GM18511 (cell line): ENCODE measurements around the gene ANTXR1.
"Not testable (repeated sequence)": the region's sequence is repeated elsewhere in the genome, so short reads cannot be mapped to it uniquely, and the experiment has no call there.

ENCODE experiments used
- ATAC-seq: cut with Tn5 transposase; IDR thresholded peaks from one replicate; pipeline ENCODE4 v1.9.1; 2021; ENCODE audit warnings: mild to moderate bottlenecking, moderate library complexity; ENCODE audit not compliant: unreplicated experiment

Gene ANTXR1

DNA sequence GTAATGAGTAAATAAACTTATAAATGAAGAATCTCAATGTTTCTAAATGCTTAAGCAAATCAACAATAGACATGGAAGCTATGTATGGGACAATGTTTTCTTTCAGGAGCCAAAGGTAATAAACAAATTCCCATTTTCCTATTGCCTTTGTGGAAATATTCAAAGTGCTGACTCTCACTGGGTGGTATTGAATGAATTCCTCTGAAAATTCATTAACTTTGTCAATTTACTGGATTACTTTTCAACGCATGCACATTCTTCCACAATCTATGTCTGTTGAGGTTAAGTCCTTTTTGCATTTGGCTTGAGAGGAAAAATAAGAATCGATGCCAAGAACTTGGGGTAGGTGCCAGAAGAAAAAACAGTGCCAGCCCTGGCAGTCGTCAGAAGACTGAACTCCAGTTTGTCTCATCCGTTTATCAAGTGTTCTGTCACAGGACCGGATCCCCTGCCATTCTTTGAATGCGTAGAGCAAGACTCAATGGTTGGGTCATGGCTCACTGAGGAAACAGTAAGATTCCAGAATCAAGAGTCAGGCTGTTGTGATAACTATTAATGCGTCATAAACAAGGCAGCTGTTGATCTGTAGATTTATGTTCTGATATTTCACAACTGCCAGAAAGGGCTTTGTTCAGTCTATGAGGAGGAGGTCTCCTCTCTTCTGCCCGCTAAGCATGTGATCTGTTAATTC, 240.8 kb downstream of the ANTXR1 start:
- ATAC-seq = no peak

DNA sequence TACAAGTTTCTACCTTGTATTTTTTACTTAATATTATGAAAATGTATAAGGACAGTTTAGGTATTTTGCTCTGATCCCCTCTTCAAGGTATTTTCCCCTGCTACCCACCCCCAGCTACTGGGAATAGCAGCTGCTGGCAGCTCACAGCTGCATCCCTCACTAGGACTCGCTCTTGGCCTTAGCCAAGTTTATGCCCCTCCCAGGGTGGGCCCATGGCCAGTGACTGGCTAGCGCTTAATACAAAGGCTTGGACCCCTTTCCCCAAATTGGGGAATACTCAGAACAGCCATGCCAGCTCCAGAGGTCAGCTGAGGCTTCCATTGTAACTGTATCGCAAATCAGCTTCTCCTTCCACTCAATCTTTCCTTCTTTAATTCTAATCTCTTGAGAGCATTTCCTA, 242.8 kb downstream of the ANTXR1 start:
- no peak for ATAC-seq

DNA sequence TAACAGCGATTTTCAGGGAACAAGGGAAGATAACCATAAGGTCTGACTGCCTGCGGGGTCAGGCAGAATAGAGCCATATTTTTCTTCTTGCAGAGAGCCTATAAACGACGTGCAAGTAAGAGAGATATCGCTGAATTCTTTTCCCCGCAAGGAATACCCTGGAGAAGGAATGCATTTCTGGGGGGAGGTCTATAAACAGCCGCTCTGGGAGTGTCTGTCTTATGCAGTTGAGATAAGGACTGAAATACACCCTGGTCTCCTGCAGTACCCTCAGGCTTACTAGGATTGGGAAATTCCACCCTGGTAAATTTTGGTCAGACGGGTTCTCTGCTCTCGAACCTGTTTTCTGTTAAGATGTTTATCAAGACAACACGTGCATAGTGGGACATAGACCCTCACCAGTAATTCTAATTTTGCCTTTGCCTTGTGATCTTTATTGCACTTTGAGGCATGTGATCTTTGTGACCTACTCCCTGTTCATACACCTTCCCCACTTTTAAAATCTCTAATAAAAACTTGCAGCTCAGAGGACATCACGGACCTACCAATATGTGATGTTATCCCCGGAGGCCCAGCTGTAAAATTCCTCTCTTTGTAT, 247.1 kb downstream of the ANTXR1 start:
- ATAC-seq = not testable (repeated sequence)

DNA sequence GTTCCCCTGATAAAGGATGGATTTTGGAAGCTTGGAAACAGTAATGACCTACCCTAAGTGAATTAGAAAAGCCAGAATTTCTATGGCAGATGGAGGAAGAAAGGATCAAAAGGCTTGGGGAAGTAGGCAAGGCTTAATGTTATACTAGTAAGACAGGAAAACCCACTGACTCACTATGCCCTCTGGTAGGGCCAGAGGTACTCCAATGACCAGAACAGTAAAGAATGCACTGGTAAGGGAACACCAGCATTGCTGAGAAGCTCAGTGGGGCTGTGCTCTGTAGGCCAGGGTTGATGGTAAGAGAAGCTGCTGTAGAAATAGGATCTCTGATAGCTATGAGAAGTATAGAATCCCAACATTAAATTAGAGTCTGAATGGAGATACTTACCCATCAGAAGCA, 247.7 kb downstream of the ANTXR1 start:
- ATAC-seq = no peak

DNA sequence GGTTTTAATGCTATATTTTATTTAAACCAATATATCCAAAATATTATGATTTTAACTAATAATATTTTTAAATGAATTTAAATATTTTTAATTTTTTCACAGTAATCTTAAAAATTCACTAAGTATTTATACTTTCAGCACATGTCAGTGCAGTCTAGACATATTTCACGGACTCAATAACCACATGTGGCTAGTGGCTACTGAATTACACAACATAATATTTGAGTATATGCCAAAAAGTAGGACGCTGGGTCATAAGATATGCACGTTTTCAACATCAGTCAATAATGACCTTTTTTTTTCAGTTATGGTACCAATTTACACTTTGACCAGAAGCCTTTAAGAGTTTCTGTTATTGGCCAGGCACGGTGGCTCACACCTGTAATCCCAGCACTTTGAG, 256.4 kb downstream of the ANTXR1 start:
- ATAC-seq = no peak

DNA sequence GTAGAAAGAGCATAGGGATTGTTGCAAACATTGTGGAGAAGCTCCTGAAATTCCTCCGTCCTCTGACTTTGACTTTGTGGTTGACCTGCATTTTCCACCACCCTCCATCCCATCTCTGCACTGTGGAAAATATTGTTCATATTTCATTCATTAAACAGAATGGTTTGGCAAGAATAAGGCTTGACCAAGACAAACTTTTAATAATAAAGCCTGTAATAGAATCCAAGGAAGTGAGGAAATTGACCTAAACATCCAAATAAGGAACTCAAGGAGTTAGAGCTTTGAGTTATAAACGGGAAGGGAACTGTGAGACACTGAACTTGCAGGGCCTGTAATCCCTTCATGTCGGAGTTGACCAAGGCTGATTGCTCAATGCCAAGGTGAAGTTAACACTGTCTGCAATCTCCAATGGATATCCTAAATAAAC, 258.9 kb downstream of the ANTXR1 start:
- ATAC-seq = no peak

DNA sequence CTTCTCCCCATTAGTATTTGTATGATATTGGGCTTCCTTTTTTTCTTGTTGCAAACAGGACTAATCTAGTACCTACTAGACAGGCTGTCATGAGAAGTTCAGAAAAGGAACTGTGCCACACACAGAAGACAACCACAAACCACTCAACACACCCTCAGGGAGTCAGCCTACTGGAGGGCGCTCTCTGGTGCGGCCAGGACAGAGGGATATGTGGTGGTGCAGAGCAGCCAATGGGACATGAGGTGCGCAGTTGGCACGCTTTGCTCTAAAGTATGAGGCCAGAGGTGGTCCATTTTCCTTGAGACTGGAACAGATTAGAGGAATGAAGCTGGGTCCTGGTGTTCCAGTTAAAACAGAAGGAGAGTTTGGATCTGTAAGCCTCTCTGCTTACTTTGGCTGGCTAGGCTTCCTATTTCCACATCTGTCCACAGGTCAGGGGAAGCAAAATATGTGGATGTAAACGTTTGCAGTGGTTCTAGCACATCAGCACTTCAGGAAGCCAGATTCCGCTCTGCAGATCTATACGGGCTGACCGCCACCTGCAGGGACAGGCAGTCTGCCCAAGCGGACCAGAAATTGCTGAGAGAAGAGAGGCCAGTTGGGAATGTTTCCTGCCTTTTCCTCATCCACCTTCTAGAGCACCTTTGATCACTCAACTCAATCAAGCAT, 260.0 kb downstream of the ANTXR1 start:
- ATAC-seq = no peak

DNA sequence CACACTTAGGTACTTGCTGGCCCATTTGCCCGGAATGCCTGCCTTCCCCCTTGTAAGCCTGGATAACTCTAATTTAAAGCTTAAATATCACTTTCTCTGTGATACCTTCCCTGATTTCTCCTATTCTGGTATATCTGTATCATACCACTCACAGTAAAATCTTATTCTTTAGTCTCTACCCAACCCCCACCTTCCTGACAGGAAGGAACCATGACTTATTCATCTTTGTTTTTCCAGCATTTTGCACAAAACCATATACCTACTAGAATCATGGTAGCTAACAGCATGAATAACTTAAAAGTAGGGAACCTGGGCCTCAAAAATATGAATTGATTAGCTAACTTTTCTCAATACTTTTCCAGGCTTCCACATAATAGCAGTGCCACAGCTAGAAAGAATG, 262.5 kb downstream of the ANTXR1 start:
- no peak for ATAC-seq

DNA sequence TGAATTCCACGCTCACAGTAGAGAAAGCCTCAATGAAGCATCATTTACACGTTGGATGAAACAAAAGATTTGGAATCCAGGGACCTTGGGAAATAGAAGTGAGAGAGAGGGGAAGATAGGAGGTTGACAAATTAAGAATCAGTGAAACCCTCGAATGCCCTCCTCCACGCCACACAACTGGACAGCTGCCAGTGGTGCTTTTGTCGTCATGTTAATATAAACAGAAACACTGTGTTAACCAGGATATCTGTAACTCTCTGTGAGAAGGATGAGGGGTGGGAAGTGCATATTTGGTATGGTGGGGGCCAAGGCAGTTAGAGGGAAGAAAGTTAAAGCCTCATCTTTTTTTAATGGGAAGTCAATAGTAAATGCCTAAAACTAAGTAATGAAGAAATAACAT, 265.4 kb downstream of the ANTXR1 start:
- ATAC-seq = no peak

DNA sequence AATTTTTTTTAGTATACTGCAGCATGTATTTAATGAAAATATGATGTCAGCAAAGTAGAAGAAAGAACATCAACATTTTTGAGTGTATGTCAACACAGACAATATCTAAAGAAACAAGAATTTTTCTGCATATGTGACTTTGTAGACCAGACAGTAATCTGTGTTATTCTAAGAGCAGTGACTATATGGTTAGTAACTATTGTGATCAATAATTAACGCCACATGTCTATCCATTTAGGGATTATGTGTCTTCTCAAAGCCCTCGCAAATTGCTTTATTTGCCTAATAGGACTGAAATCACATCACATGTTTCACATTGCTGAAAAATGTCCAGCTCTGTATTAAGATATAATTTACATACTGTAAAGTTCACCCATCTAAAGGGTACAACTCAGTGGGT, 266.2 kb downstream of the ANTXR1 start:
- ATAC-seq = no peak

DNA sequence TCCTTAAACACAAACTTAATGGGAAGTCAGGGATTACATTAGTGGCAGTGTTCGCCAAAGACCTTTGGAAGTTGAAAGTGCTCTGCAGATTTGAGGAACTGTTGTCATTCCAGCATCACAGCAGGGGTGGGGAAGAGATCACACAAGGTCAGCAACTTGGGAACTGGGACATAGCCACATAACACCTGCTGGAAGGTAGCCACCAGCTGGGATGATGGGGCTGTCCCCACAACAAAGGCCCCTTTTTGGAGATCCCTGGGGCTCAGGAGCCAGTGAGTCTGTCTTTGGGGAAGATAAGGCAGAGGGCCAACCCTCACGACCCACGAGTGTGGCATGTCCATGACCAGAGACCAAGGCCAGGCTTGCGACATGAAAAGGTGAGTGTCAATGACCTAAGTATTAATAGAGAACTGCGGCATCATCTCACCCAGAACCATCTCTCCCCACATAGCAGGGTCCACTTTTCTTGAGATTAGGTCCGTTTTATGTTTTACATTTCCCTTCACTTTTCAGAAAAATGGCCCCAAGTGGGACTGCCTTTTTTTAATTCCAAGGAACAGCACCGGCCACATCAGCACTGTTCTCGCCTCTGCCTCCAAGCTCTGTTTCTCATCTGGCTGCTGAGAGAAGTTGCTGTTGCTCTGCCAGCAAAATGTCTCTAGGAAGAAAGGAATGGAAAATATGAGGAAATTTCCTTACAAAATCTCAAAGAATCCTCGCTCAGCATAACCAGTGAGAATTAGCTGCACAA, 267.1 kb downstream of the ANTXR1 start:
- ATAC-seq = no peak

DNA sequence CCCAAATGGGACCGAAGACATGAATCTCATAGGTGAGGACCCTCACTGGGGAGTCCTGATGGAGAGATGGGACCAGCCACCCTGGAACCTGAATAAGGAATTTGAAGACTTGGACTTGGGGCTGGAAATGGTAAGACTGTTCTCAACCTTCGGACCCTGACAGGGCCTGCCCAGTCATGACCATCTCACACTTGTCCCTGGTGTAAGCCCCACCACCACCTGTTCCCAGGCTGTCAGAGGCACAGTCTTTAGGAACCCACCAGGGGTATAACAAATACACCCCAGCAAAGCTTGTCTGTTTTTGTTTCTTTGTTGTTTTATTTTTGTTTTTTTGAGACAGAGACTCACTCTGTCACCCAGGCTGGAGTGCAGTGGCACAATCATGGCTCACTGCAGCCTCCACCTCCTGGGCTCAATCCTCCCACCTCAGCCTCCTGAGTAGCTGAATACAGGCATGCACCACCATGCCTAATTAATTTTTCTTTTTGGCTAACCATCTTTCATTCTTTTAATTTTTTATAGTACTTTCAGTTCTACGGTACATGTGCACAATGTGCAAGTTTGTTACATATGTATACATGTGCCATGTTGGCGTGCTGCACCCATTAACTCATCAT, 267.9 kb downstream of the ANTXR1 start:
- no peak for ATAC-seq

DNA sequence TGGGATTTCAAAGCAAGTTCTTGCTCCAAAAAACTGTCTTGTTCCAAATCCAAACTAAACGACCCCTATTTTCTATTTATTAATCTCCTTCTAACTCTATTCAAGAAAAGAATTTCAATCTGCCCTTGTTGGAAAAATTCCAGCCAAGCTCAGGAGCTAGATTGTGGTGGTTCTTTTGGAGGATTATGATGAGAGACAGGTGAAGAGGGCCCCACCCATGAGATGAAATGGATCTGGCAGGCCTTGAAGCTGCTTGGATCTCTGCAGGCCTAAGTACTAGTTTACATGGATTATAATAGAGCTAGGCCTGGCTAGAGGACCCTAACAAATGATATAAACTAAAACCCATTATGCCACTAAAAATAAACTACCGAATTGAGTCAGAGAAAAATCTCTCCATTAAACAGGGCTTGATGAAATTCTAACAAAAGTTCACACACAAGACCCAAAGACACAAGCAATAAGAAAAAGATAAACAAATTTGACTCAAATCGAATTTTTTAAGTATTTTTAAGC, 272.5 kb downstream of the ANTXR1 start:
- ATAC-seq = no peak

DNA sequence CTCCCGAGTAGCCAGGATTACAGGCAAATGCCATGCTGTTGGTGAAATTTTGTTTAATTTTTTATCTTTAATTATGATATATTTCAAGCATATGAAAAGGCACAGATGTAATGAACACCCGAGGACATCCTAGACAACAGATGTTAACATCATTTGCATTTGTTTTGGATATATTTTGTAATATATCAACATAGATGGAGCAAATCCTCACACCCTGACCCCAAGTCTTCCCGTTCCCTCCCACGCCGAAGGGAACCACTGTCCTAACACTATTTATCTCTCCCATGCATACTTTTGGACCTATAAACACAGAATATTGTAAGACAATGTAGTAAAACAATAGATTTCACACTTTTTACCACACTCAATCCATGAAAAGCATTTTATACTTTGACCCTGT, 274.6 kb downstream of the ANTXR1 start:
- ATAC-seq = no peak

DNA sequence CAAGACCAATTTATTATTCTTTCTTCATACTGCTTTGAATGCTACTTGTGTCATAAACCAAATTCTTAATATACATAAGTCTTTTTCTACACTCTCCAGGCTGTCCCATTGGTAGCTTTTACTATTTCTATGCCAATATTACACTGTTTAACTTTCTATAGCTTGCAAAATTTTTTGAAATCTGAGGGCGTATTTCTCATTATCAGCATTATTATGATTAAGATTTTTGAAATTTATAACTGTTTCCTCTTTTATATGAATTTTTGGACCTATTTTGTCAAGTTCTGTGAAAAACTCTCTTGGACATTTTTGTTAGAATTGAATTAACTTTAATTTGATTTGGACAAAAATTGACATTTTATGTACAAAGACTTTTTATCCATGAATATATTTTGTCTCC, 275.4 kb downstream of the ANTXR1 start:
- ATAC-seq = no peak

DNA sequence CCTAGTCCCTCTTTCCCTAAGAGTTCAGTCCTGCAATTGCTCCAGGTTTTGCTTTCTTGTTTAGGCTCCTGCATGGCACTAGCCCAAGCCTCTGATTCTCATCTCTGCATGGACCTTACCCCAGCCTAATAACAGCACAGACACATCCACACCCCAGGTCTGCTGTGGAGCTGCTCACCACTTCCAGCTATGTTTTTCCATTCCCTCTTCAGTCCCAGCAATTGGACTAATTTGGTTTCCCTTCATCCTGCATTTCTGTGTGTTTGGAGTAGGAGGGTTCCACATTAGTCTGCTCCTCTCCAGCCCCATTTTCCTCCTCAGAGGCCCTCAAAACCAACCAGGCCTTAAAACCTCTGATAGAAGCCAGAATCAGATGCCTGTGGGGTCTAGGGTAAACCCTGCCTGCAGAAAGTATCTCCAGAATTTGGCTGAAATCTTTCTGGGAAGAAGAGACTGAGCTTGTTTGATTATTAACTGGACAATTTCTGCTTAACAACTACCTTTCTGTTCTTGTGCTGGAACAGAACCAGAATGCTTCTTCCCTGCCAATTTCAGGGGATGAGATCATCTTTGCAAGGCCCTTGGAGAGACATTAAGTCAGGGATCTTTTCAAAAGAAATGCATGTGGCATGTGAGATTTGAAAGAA, 278.1 kb downstream of the ANTXR1 start:
- no peak for ATAC-seq

DNA sequence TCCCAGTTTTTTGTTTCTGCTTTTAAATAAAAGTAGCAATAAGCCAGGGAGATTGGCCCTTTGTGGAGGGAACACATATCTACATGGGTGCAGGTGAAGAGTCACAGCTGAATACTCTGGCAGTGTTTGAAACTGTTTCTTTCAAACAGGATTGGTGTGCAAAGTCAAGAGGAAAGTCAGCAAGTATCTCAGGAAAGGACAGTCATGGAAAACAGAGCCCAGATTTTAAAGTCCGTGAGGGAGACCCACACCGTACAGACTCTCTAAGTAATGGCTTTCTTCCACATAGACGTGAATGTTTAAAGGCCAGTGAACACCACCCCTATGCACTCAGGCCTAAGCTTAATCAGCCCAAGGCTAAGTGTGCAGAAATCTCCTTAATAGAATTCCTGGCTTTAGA, 278.7 kb downstream of the ANTXR1 start:
- ATAC-seq = no peak

DNA sequence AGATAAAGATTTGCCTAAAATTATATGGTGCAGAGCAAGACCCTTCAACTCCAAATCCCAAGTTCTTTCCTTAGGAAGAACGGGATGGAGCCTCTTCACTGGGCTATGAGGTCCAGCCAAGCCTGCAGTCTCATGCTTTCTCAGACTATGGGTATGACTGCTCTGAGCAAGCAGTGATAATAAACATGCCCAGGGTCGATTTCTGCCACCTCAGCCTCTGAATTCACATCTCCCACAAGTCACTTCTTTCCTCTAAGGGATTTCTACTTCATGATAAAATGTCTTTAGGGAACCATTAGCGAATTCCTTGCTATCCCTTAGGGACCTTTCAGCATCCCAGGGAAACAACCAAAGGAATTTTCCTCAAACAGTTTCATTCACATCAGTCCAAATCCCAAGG, 279.3 kb downstream of the ANTXR1 start:
- no peak for ATAC-seq

DNA sequence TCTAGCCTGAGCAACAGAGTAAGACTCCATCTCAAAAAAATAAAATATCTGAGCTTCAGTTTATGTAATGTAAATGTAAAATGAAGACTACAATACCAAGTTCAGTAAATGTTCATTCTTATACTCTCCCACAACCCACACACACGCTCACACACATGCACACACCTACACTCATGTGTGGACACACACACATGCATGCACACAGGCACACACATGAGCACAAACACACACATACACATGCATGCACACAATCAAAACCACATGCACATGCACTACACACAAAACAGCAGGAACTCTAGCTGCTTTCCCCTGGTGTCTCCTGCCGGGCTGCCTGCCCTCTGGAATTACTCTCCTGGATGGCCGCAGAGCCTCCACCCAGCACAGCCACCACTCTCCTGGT, 283.4 kb downstream of the ANTXR1 start:
- ATAC-seq = no peak

DNA sequence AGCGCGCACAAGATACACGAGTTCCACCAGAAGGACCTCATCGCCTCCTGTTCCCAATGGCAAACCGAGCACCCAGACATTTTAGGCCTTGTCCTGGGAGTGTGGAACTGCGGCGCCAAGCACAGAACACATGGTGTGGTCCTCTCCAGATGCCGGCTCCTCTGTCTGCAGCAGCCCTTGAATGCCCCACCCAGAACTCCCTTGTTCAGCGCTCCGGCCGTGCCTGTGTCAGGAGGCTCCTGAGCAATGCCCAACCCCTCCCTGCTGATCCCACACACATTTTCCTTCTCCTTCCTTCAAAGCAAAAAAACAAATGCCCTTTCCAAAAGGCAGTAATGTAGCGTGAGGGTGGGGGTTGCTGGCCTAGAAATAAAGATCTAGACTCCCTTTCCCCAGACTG, 284.2 kb downstream of the ANTXR1 start:
- no peak for ATAC-seq

DNA sequence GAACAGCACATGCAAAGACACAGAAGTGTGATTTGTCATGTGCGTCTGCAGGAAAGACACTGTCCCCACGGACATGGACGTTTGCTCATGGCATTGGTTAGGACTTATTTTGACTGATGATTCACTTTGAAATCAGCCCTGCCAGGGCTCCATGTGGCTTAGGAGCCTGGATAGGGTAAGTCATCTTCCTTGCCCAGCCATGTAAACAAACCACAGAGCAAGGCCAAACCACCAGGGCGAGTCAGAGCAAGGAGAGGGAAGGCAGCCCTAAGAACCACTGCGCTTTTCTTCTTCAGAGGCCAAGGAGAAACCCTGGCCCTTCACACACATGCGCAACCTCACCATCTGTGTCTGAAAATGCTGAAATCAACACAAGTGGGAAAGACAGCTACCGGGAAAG, 285.3 kb downstream of the ANTXR1 start:
- no peak for ATAC-seq
